PC-3 (cell line): ENCODE results near the gene DMD. TPM values are rescaled to one million over a fixed set of nuclear protein-coding genes. Genes with fewer than 3 reads are reported as not detected.

Experiments used
- ATAC-seq: fragments of 200-7000 bp; cut with Tn5 transposase; 2 replicates; pipeline ENCODE4 v1.9.1; 2020; ENCODE audit warnings: mild to moderate bottlenecking, moderate library complexity
- BruUV-seq: library from RNA; stranded (reverse); fragments of 400-500 nt; replicated peaks from 2 replicates; lab custom pipeline; 2021; lab: Mats Ljungman, UMichigan
- CTCF ChIA-PET: fragments of 300-600 bp; sonication (Branson Sonifier 250); formaldehyde crosslinking; loops from one replicate; lab custom pipeline; 2022; ENCODE audit warnings: antibody characterized with exemption; lab: Charles Lee
- POLR2A ChIA-PET: fragments of 300-600 bp; sonication (Branson Sonifier 250); formaldehyde crosslinking; loops from one replicate; lab custom pipeline; 2022; ENCODE audit warnings: antibody characterized with exemption; ENCODE audit not compliant: unreplicated experiment; lab: Charles Lee
- DNase-seq: peaks from one replicate; pipeline ENCODE4 v3.0.0-alpha.2; 2015
- H2AFZ ChIP-seq: fragments of 300-600 bp; sonication (generic); 2 replicates; pipeline ENCODE4 v1.6.0; 2016; ENCODE audit warnings: antibody characterized with exemption, low read length
- H3F3A ChIP-seq: fragments of 300-600 bp; sonication (generic); one replicate; pipeline ENCODE4 v1.6.0; 2017; ENCODE audit warnings: antibody characterized with exemption, low read length, control low read depth, mild to moderate bottlenecking; ENCODE audit not compliant: unreplicated experiment
- H3K27ac ChIP-seq: fragments of 300-600 bp; sonication (generic); 2 replicates; pipeline ENCODE4 v1.5.1; 2016; ENCODE audit warnings: mild to moderate bottlenecking, low read length
- H3K27me3 ChIP-seq: fragments of 300-600 bp; sonication (generic); 2 replicates; pipeline ENCODE4 v1.6.1; 2016; ENCODE audit warnings: low read length, mixed read lengths
- H3K36me3 ChIP-seq: fragments of 300-600 bp; sonication (generic); 2 replicates; pipeline ENCODE4 v1.6.1; 2016; ENCODE audit warnings: low read depth, mixed run types, low read length, mixed read lengths
- H3K4me1 ChIP-seq: fragments of 300-600 bp; sonication (generic); 2 replicates; pipeline ENCODE4 v1.5.1; 2016; ENCODE audit warnings: low read length; ENCODE audit not compliant: insufficient read depth
- H3K4me2 ChIP-seq: fragments of 300-600 bp; sonication (generic); 2 replicates; pipeline ENCODE4 v1.6.0; 2016; ENCODE audit warnings: low read length
- H3K4me3 ChIP-seq: fragments of 300-600 bp; sonication (generic); 2 replicates; pipeline ENCODE4 v1.5.1; 2016; ENCODE audit warnings: mild to moderate bottlenecking, low read length, mixed read lengths
- H3K79me2 ChIP-seq: fragments of 300-600 bp; sonication (generic); 2 replicates; pipeline ENCODE4 v1.6.1; 2017; ENCODE audit warnings: low read length, mixed read lengths
- H3K9ac ChIP-seq: fragments of 300-600 bp; sonication (generic); 2 replicates; pipeline ENCODE4 v1.6.0; 2016; ENCODE audit warnings: mild to moderate bottlenecking, low read length
- H3K9me2 ChIP-seq: fragments of 300-600 bp; sonication (generic); replicated peaks from 2 replicates; pipeline ENCODE4 v1.6.1; 2016; ENCODE audit warnings: mixed run types, low read length, mixed read lengths
- H3K9me3 ChIP-seq: fragments of 300-600 bp; sonication (generic); 2 replicates; pipeline ENCODE4 v1.6.1; 2016; ENCODE audit warnings: low read length, mixed read lengths
- H4K20me1 ChIP-seq: fragments of 300-600 bp; sonication (generic); 2 replicates; pipeline ENCODE4 v1.6.1; 2016; ENCODE audit warnings: low read length, mixed read lengths
- CTCF ChIP-seq: fragments of 300-600 bp; sonication (generic); conservative IDR thresholded peaks from 2 replicates; pipeline ENCODE4 v1.5.1; 2017; ENCODE audit warnings: antibody characterized with exemption, low read depth, mild to moderate bottlenecking, low read length
- EZH2 ChIP-seq: fragments of 300-600 bp; sonication (generic); IDR thresholded peaks from one replicate; pipeline ENCODE4 v1.6.1; 2017; ENCODE audit warnings: antibody characterized with exemption, mild to moderate bottlenecking, low read length; ENCODE audit not compliant: unreplicated experiment
- EZH2phosphoT487 ChIP-seq: fragments of 300-600 bp; sonication (generic); IDR thresholded peaks from 2 replicates; pipeline ENCODE4 v1.6.1; 2018; ENCODE audit warnings: mild to moderate bottlenecking, antibody characterized with exemption, low read length, borderline replicate concordance
- intact Hi-C: fragments of 100-400 bp; cut with micrococcal nuclease; formaldehyde crosslinking; loops from 2 replicates; pipeline ENCODE4 v1.9.0; 2023
- total RNA-seq: library from RNA; depleted of rRNA; stranded (reverse); fragments of >200 nt; gene quantifications from 2 replicates; pipeline ENCODE4 v1.2.3, GENCODE V29; 2014

The DMD gene
- total RNA-seq, 1 experiment from 2014 or later = not detected

- H4K20me1 ChIP-seq = no peaks in the 10 kb centered on the region
- intact Hi-C loops = no loop called here
- H3K4me1 ChIP-seq = no peaks in the 10 kb centered on the region
- no peaks in the 10 kb centered on the region for H3K79me2 ChIP-seq
- no peaks in the 10 kb centered on the region for H3K36me3 ChIP-seq
- BruUV-seq = no TSS peak
- ATAC-seq = no peak
- H3K9me3 ChIP-seq = no peaks in the 10 kb centered on the region
- no peaks in the 10 kb centered on the region for H3K27me3 ChIP-seq
- no peak overlapping the region for H2AFZ ChIP-seq
- POLR2A ChIA-PET = no interaction called here
- H3K4me3 ChIP-seq = no peak overlapping the region
- CTCF ChIA-PET = no interaction called here
- no peak for DNase-seq
- no peak overlapping the region for H3K27ac ChIP-seq
- H3K9ac ChIP-seq = no peak overlapping the region
- no peaks in the 10 kb centered on the region for H3F3A ChIP-seq
- no peak for TF ChIP-seq CTCF
- no peak for TF ChIP-seq EZH2
- TF ChIP-seq EZH2phosphoT487 = no peak
- no peak overlapping the region for H3K4me2 ChIP-seq
- no peaks in the 10 kb centered on the region for H3K9me2 ChIP-seq
Measured at GRCh38 chrX:31747411-31747810, 1463.9 kb downstream of the DMD start.

GRCh38 chrX:31743004-31743403, 1468.3 kb downstream of the DMD start:
- Histone ChIP-seq H3K36me3 (no peaks in the 10 kb centered on the region), H3K9me2 (no peaks in the 10 kb centered on the region), H3K9ac (no peak overlapping the region), H4K20me1 (no peaks in the 10 kb centered on the region), H3K4me2 (no peak overlapping the region), H3F3A (no peaks in the 10 kb centered on the region), H3K9me3 (no peaks in the 10 kb centered on the region), H3K4me1 (no peaks in the 10 kb centered on the region), H3K27ac (no peak overlapping the region), H2AFZ (no peak overlapping the region), H3K79me2 (no peaks in the 10 kb centered on the region), H3K4me3 (no peak overlapping the region), H3K27me3 (no peaks in the 10 kb centered on the region)
- CTCF ChIA-PET = no interaction called here
- DNase-seq (no peak), ATAC-seq (no peak)
- intact Hi-C loops = no loop called here
- POLR2A ChIA-PET = no interaction called here
- TF ChIP-seq EZH2phosphoT487 (no peak), CTCF (no peak), EZH2 (no peak)
- BruUV-seq = no TSS peak

- BruUV-seq = no TSS peak
Measured at GRCh38 chrX:31717474-31717873, 1493.9 kb downstream of the DMD start.

More at GRCh38 chrX:31717474-31717873, 1493.9 kb downstream of the DMD start:
- Histone ChIP-seq H3K9ac (no peak overlapping the region), H3K9me2 (no peaks in the 10 kb centered on the region), H3K4me2 (no peak overlapping the region), H3F3A (no peaks in the 10 kb centered on the region), H3K27ac (no peak overlapping the region), H3K79me2 (no peaks in the 10 kb centered on the region), H3K36me3 (no peaks in the 10 kb centered on the region), H3K9me3 (no peaks in the 10 kb centered on the region), H3K27me3 (no peaks in the 10 kb centered on the region), H3K4me1 (no peaks in the 10 kb centered on the region), H2AFZ (no peak overlapping the region), H3K4me3 (no peak overlapping the region), H4K20me1 (no peaks in the 10 kb centered on the region)
- ChIA-PET POLR2A (no interaction called here), CTCF (no interaction called here)
- no peak for TF ChIP-seq EZH2
- no peak for TF ChIP-seq EZH2phosphoT487
- TF ChIP-seq CTCF = no peak
- intact Hi-C loops = no loop called here
- ATAC-seq (no peak), DNase-seq (no peak)
